ENCODE measurements around the gene TRIB2. TPM values are rescaled to one million over a fixed set of nuclear protein-coding genes. Genes with fewer than 3 reads are reported as not detected.

Gene TRIB2
- total and polyA plus RNA-seq, 2 of the 13 experiments (the other 11 are each of a cell fraction or from before 2014, with no cell fraction given) = 1.1 to 2.3 TPM

GRCh38 chr2:12712881-12713280 lies 3.9 kb upstream of the TRIB2 start:
- BruUV-seq (replicated peaks) = no TSS peak
- Histone ChIP-seq H3K9me3 (ENCODE audit: low read length) (no peaks in the 10 kb centered on the region), H3K36me3 (replicated peaks in 1 of 2; ENCODE audit: control insufficient read depth in 1 of 2, insufficient read depth in 2 of 2, low read length in 2 of 2) (no peaks in the 10 kb centered on the region), H3K27ac (ENCODE audit: extremely low read length, insufficient read depth, low read length) (no peak overlapping the region), H4K20me1 (ENCODE audit: insufficient read depth, low read length) (no peaks in the 10 kb centered on the region), H3K9ac (ENCODE audit: insufficient read depth, low read depth, low read length) (no peak overlapping the region), H3K4me3 (replicated peaks in 1 of 3; ENCODE audit: insufficient read depth in 1 of 3, low read depth in 2 of 3, low read length in 3 of 3) (no peak overlapping the region), H2AFZ (ENCODE audit: low read length) (no peak overlapping the region), H3K27me3 (ENCODE audit: control insufficient read depth in 1 of 2, insufficient read depth in 2 of 2, low read length in 2 of 2) (peaks cover 6 to 25% of the 10 kb centered on the region in 2 experiments), H3K79me2 (ENCODE audit: insufficient read depth, low read length) (no peaks in the 10 kb centered on the region), H3K4me1 (ENCODE audit: insufficient read depth, low read length) (peaks cover 17% of the 10 kb centered on the region), H3K4me2 (ENCODE audit: low read depth, low read length) (no peak overlapping the region)
- in situ Hi-C loops (cut with HindIII; ENCODE audit: extremely low pct_ligation_motif_present, low pct_unique_long_range_greater_than_20kb) (no loop called here), intact Hi-C loops (cut with micrococcal nuclease; ENCODE audit: unreplicated experiment) (no loop called here)
- FAIRE-seq (no peak), ATAC-seq (no peak), DNase-seq (ENCODE audit: low spot score) (no peak)
- ChIA-PET CTCF (ENCODE audit: low intra/inter-chr PET ratio, low total read pairs) (no interaction called here), POLR2A (no interaction called here)
- TF ChIP-seq ZNF556 (CRISPR knock-in tag; IDR thresholded peaks at IDR 0.05; ENCODE audit: borderline replicate concordance) (no peak), ZNF264 (CRISPR knock-in tag; IDR thresholded peaks at IDR 0.05) (no peak), ZEB1 (IDR thresholded peaks at IDR 0.05; ENCODE audit: insufficient replicate concordance, low read depth) (no peak), ZBTB8A (CRISPR knock-in tag; IDR thresholded peaks at IDR 0.05; ENCODE audit: borderline replicate concordance, low read depth) (no peak), PAF1 (CRISPR knock-in tag; IDR thresholded peaks at IDR 0.05) (no peak), HOXA3 (CRISPR knock-in tag; IDR thresholded peaks at IDR 0.05) (no peak), E2F1 (CRISPR knock-in tag; IDR thresholded peaks at IDR 0.05) (no peak), KAT8 (CRISPR knock-in tag; IDR thresholded peaks at IDR 0.05) (no peak), CBX1 (IDR thresholded peaks at IDR 0.05; ENCODE audit: low read depth) (no peak), RXRB (CRISPR knock-in tag; IDR thresholded peaks at IDR 0.05; ENCODE audit: borderline replicate concordance) (no peak), CHD2 (IDR thresholded peaks at IDR 0.05; ENCODE audit: low read depth, low read length) (no peak), HMGA1 (CRISPR knock-in tag; conservative IDR thresholded peaks at IDR 0.05) (no peak)
- WGBS (ENCODE audit: low lambda C conversion rate) = 26% methylated on average over 8 of the region's 8 CpGs
